ENCODE results near the gene CD84. TPM values are rescaled to one million over a fixed set of nuclear protein-coding genes. Genes with fewer than 3 reads are reported as not detected.

CD84 gene
- polyA plus RNA-seq, 3 donors = 0.85 to 1.3 (median 1.2) TPM

Other genes with a start within 250 kb of the CD84 start
- gene COPA, start 236.2 kb downstream of the CD84 start, polyA plus RNA-seq (ENCODE audit: insufficient read length in 3 of 3) = 100 to 1,000 TPM; 157 to 174 (median 165) TPM
- 100 to 1,000 TPM; 150 to 170 (median 150) TPM for gene NCSTN, start 236.1 kb downstream of the CD84 start, polyA plus RNA-seq (ENCODE audit: insufficient read length in 3 of 3)
- under 1 TPM; 0.09 to 0.24 (median 0.12) TPM for gene NHLH1, start 212.4 kb downstream of the CD84 start, polyA plus RNA-seq (ENCODE audit: insufficient read length in 3 of 3)
- 10 to 100 TPM; 31.7 to 35.3 (median 35.0) TPM for gene VANGL2, start 178.9 kb downstream of the CD84 start, polyA plus RNA-seq (ENCODE audit: insufficient read length in 3 of 3)
- under 1 TPM; 0.04 to 0.11 (median 0.11) TPM for gene SLAMF6, start 56.2 kb downstream of the CD84 start, polyA plus RNA-seq (ENCODE audit: insufficient read length in 3 of 3)
- under 1 TPM; 0.04 to 0.19 (median 0.09) TPM for gene SLAMF1, start 67.5 kb upstream of the CD84 start, polyA plus RNA-seq (ENCODE audit: insufficient read length in 3 of 3)
- gene CD48, start 132.3 kb upstream of the CD84 start, polyA plus RNA-seq (ENCODE audit: insufficient read length in 3 of 3) = 1 to 10 TPM; 1.4 to 1.7 (median 1.5) TPM
- gene SLAMF7, start 159.8 kb upstream of the CD84 start, polyA plus RNA-seq (ENCODE audit: insufficient read length in 3 of 3) = under 1 TPM; 0.33 to 0.40 (median 0.33) TPM
- under 1 TPM; 0.08 to 0.13 (median 0.11) TPM for gene LY9, start 216.7 kb upstream of the CD84 start, polyA plus RNA-seq (ENCODE audit: insufficient read length in 3 of 3)